Small intestine (tissue), 7 donors: ENCODE measurements around the gene TOPAZ1. TPM values are rescaled to one million over a fixed set of nuclear protein-coding genes. Genes with fewer than 3 reads are reported as not detected.

Experiments
- DNase-seq, 2 donors: peaks; one replicate each; pipeline versions ENCODE4 v3.0.0 to v3.0.0-alpha.2; 2013
- FAIRE-seq: peaks from 2 replicates; lab custom pipeline; 2012; peaks lifted over from hg19 to GRCh38; lab: Jason Lieb, UNC
- H3K27ac ChIP-seq, 3 donors: one replicate each; pipeline ENCODE4 v1.5.1; 2013; ENCODE audit warnings: low read length in 2 of 3, mild to moderate bottlenecking in 2 of 3, control low read depth in 1 of 3, inconsistent platforms in 1 of 3, low read depth in 1 of 3, moderate library complexity in 1 of 3
- H3K27me3 ChIP-seq, 3 donors: one replicate each; pipeline ENCODE4 v1.6.1; 2013; ENCODE audit warnings: low read length in 3 of 3, inconsistent platforms in 1 of 3; ENCODE audit not compliant: control insufficient read depth in 3 of 3, insufficient read depth in 3 of 3
- H3K36me3 ChIP-seq, 3 donors: one replicate each; pipeline ENCODE4 v1.6.1; 2013; ENCODE audit warnings: low read length in 3 of 3, inconsistent platforms in 1 of 3, low read depth in 1 of 3, mild to moderate bottlenecking in 1 of 3, moderate library complexity in 1 of 3; ENCODE audit not compliant: control insufficient read depth in 3 of 3, insufficient read depth in 2 of 3
- H3K4me1 ChIP-seq, 3 donors: one replicate each; pipeline ENCODE4 v1.6.1; 2013; ENCODE audit warnings: low read length in 2 of 3, inconsistent platforms in 1 of 3, low read depth in 1 of 3, mild to moderate bottlenecking in 1 of 3, moderate library complexity in 1 of 3; ENCODE audit not compliant: control insufficient read depth in 3 of 3, insufficient read depth in 2 of 3
- H3K4me3 ChIP-seq, 3 donors: one replicate each; pipeline ENCODE4 v1.5.1; 2013; ENCODE audit warnings: low read length in 3 of 3, control low read depth in 1 of 3, inconsistent platforms in 1 of 3, low read depth in 1 of 3, mild to moderate bottlenecking in 1 of 3, moderate library complexity in 1 of 3
- H3K9me3 ChIP-seq, 2 donors: one replicate each; pipeline ENCODE4 v1.6.1; 2013; ENCODE audit warnings: low read depth in 1 of 2, low read length in 1 of 2; ENCODE audit not compliant: control insufficient read depth in 2 of 2, insufficient read depth in 1 of 2
- WGBS, 3 donors: extraction: QIAGEN DNeasy Blood & Tissue Kit; methylation state at CpG; one replicate each; pipeline ENCODE4 v1.1.7; 2013; 5-methylcytosine and 5-hydroxymethylcytosine counted together
- polyA plus RNA-seq, 4 donors: library from polyadenylated mRNA; stranded (reverse) in 3 of 4; unstranded in 1 of 4; fragments of 200-250 nt in 3 of 4; fragments of 120-200 nt in 1 of 4; gene quantifications; one replicate each; pipeline versions ENCODE4 v1.2.1 to v1.2.3, GENCODE V29; 2013
- donor health status: healthy with polysubstance abuse.
- donor health status: control.
- donor health status: control.
- donor health status: Bipolar disorder and iron deficiency.
- donor health status: healthy.

TOPAZ1 gene
- polyA plus RNA-seq, 4 donors = not detected

- Histone ChIP-seq H3K27me3 (no peaks in the 10 kb centered on the region), H3K27ac (no peak overlapping the region), H3K4me3 (no peak overlapping the region), H3K9me3 (peaks cover 0 to 4% of the 10 kb centered on the region in 2 donors), H3K36me3 (no peaks in the 10 kb centered on the region), H3K4me1 (peaks cover 0 to 5% (median 2%) of the 10 kb centered on the region in 3 donors)
- WGBS, 3 donors = 22 to 39% (median 34%) methylated on average over 5 of the region's 5 CpGs
- no peak for FAIRE-seq
- DNase-seq = peak; percentile 29 to 54
Observed at GRCh38 chr3:44252332-44252959, 10.8 kb downstream of the TOPAZ1 start.

GRCh38 chr3:44259404-44259803 lies 17.7 kb downstream of the TOPAZ1 start:
- H3K4me3 ChIP-seq = no peak overlapping the region
- no peak for DNase-seq

GRCh38 chr3:44264146-44264545 lies 22.5 kb downstream of the TOPAZ1 start:
- 40 to 73% (median 62%) methylated on average over 1 of the region's 1 CpG for WGBS, 3 donors
- H3K36me3 ChIP-seq = no peaks in the 10 kb centered on the region
- FAIRE-seq (no peak), DNase-seq (no peak)
- no peak overlapping the region for H3K27ac ChIP-seq
- H3K4me1 ChIP-seq = no peaks in the 10 kb centered on the region
- no peak overlapping the region for H3K4me3 ChIP-seq
- H3K27me3 ChIP-seq = no peaks in the 10 kb centered on the region
- no peaks in the 10 kb centered on the region for H3K9me3 ChIP-seq

More at GRCh38 chr3:44259404-44259803, 17.7 kb downstream of the TOPAZ1 start:
- Histone ChIP-seq H3K27me3 (no peaks in the 10 kb centered on the region), H3K36me3 (no peaks in the 10 kb centered on the region), H3K4me1 (no peaks in the 10 kb centered on the region), H3K27ac (no peak overlapping the region), H3K9me3 (no peaks in the 10 kb centered on the region)
- FAIRE-seq = no peak
- WGBS, 3 donors = 97 to 100% (median 100%) methylated on average over 1 of the region's 1 CpG

- Histone ChIP-seq H3K27ac (no peak overlapping the region), H3K27me3 (no peaks in the 10 kb centered on the region), H3K4me1 (no peaks in the 10 kb centered on the region), H3K4me3 (no peak overlapping the region), H3K9me3 (no peaks in the 10 kb centered on the region), H3K36me3 (no peaks in the 10 kb centered on the region)
- 64 to 88% (median 77%) methylated on average over 3 of the region's 3 CpGs for WGBS, 3 donors
- FAIRE-seq (no peak), DNase-seq (no peak)
Observed at GRCh38 chr3:44265815-44266214, 24.1 kb downstream of the TOPAZ1 start.

- DNase-seq (no peak), FAIRE-seq (no peak)
- whole genome bisulfite sequencing, 3 donors = 79 to 90% (median 89%) methylated on average over 2 of the region's 2 CpGs
- Histone ChIP-seq H3K4me1 (no peaks in the 10 kb centered on the region), H3K36me3 (no peaks in the 10 kb centered on the region), H3K27ac (no peak overlapping the region), H3K4me3 (no peak overlapping the region), H3K27me3 (no peaks in the 10 kb centered on the region), H3K9me3 (no peaks in the 10 kb centered on the region)
Observed at GRCh38 chr3:44272191-44272590, 30.5 kb downstream of the TOPAZ1 start.

- H3K4me1 ChIP-seq = no peaks in the 10 kb centered on the region
- peaks cover 0 to 5% (median 0%) of the 10 kb centered on the region in 3 donors for H3K27me3 ChIP-seq
- no peak overlapping the region for H3K27ac ChIP-seq
- H3K9me3 ChIP-seq = peaks cover 0 to 2% of the 10 kb centered on the region in 2 donors
- no peaks in the 10 kb centered on the region for H3K36me3 ChIP-seq
- no peak for FAIRE-seq
- DNase-seq = no peak
- H3K4me3 ChIP-seq = no peak overlapping the region
- WGBS, 3 donors = 60 to 64% (median 62%) methylated on average over 1 of the region's 1 CpG
Observed at GRCh38 chr3:44277925-44278324, 36.2 kb downstream of the TOPAZ1 start.

- Histone ChIP-seq H3K4me3 (no peak overlapping the region), H3K4me1 (no peaks in the 10 kb centered on the region), H3K27ac (no peak overlapping the region), H3K36me3 (no peaks in the 10 kb centered on the region), H3K27me3 (peaks cover 0 to 5% (median 0%) of the 10 kb centered on the region in 3 donors), H3K9me3 (peaks cover 0 to 2% of the 10 kb centered on the region in 2 donors)
- WGBS, 3 donors = 89 to 90% (median 90%) methylated on average over 3 of the region's 3 CpGs
- DNase-seq = no peak
- FAIRE-seq = no peak
Observed at GRCh38 chr3:44280077-44280476, 38.4 kb downstream of the TOPAZ1 start.

- FAIRE-seq = no peak
- DNase-seq = no peak
- no peak overlapping the region for H3K4me3 ChIP-seq
- H3K36me3 ChIP-seq = no peaks in the 10 kb centered on the region
- no peaks in the 10 kb centered on the region for H3K4me1 ChIP-seq
- H3K27me3 ChIP-seq = peaks cover 0 to 5% (median 0%) of the 10 kb centered on the region in 3 donors
- peaks cover 0 to 2% of the 10 kb centered on the region in 2 donors for H3K9me3 ChIP-seq
- no peak overlapping the region for H3K27ac ChIP-seq
- 72 to 85% (median 83%) methylated on average over 2 of the region's 2 CpGs for WGBS, 3 donors
Observed at GRCh38 chr3:44280631-44281030, 38.9 kb downstream of the TOPAZ1 start.

GRCh38 chr3:44284949-44285348 lies 43.3 kb downstream of the TOPAZ1 start:
- Histone ChIP-seq H3K27me3 (peaks cover 0 to 5% (median 0%) of the 10 kb centered on the region in 3 donors), H3K27ac (no peak overlapping the region), H3K36me3 (no peaks in the 10 kb centered on the region), H3K4me1 (no peaks in the 10 kb centered on the region), H3K9me3 (no peaks in the 10 kb centered on the region), H3K4me3 (no peak overlapping the region)
- DNase-seq = no peak
- FAIRE-seq = no peak
- 80 to 90% (median 89%) methylated on average over 2 of the region's 2 CpGs for WGBS, 3 donors
